Heart left ventricle (tissue), 13 donors: ENCODE measurements around the gene PARD3.

Experiments used
- POLR2A ChIP-seq, 2 donors: fragments of 450-650 bp; IDR thresholded peaks; one replicate each; pipeline ENCODE4 v1.6.1; 2017; ENCODE audit warnings: antibody characterized with exemption in 2 of 2, mild to moderate bottlenecking in 2 of 2, moderate library complexity in 2 of 2
- TF ChIP-seq, protein P1 (sequence below), 12 donors: fragments of 200-600 bp; sonication (generic) in 4 of 12; IDR thresholded peaks; one replicate each; pipeline versions ENCODE4 v1.5.0 to v1.8.0; 2018 to 2022; ENCODE audit warnings: antibody characterized with exemption in 12 of 12, mild to moderate bottlenecking in 5 of 12
- donor health status: ischemic (EF 13 %, LVEDD 7.1; RV severe dilation, severe dysfunction).
- donor health status: DM: no; HTN: yes; CAD: no.
- donor health status: DM: no; HTN: no; CAD: no.
- donor health status: ischemic (EF 25% LVEDD 6.9; RV normal size, moderate dysfunction).
- donor health status: ischemic (EF 25% LVEDD 5.7; RV mildly dilated, moderate dysfunction).
- donor health status: ischemic (EF 35%, LVEDD 5.7; RV mildly dilated, moderate dysfunction).
- donor health status: nonischemic (EF 11% LVEDD 7.7; RV severe dilation, severe dysfunction).
- donor health status: DM: yes; HTN: yes; CAD: no.
- donor health status: PGD.
- donor health status: ischemic (EF 29% LVEDD 5.4; RV normal size, mild dysfunction).
- donor health status: nonischemic (EF 23%, LVEDD 6.1; RV moderate dilation, normal function).

GRCh38 chr10:34334908-34335307 lies 480.2 kb downstream of the PARD3 start:
- TF ChIP-seq, protein P1, sequence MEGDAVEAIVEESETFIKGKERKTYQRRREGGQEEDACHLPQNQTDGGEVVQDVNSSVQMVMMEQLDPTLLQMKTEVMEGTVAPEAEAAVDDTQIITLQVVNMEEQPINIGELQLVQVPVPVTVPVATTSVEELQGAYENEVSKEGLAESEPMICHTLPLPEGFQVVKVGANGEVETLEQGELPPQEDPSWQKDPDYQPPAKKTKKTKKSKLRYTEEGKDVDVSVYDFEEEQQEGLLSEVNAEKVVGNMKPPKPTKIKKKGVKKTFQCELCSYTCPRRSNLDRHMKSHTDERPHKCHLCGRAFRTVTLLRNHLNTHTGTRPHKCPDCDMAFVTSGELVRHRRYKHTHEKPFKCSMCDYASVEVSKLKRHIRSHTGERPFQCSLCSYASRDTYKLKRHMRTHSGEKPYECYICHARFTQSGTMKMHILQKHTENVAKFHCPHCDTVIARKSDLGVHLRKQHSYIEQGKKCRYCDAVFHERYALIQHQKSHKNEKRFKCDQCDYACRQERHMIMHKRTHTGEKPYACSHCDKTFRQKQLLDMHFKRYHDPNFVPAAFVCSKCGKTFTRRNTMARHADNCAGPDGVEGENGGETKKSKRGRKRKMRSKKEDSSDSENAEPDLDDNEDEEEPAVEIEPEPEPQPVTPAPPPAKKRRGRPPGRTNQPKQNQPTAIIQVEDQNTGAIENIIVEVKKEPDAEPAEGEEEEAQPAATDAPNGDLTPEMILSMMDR (IDR thresholded peaks at IDR 0.05) = no peak
- TF ChIP-seq POLR2A (IDR thresholded peaks at IDR 0.05) = no peak
